H9 (cell line): ENCODE measurements around the gene SCN4A. TPM values are rescaled to one million over a fixed set of nuclear protein-coding genes. Genes with fewer than 3 reads are reported as not detected.

Experiments used
- DNase-seq: peaks from one replicate; pipeline ENCODE4 v3.0.0-alpha.2; 2017
- H2AFZ ChIP-seq: one replicate; pipeline ENCODE4 v1.6.1; 2013; ENCODE audit warnings: mild to moderate bottlenecking, low read length, control low read depth, moderate library complexity
- H2AK5ac ChIP-seq: 2 replicates; pipeline ENCODE4 v1.6.1; 2013; ENCODE audit warnings: low read length, control low read depth, mixed read lengths; ENCODE audit not compliant: insufficient read length
- H2BK120ac ChIP-seq: one replicate; pipeline ENCODE4 v1.6.1; 2013; ENCODE audit warnings: low read depth, mild to moderate bottlenecking, low read length, control low read depth, inconsistent platforms; ENCODE audit not compliant: poor library complexity, severe bottlenecking
- H2BK12ac ChIP-seq: 2 replicates; pipeline ENCODE4 v1.6.1; 2013; ENCODE audit warnings: low read length, control low read depth, mixed read lengths, low read depth; ENCODE audit not compliant: insufficient read length
- H2BK15ac ChIP-seq: 2 replicates; pipeline ENCODE4 v1.6.1; 2013; ENCODE audit warnings: low read depth, low read length, control low read depth
- H2BK20ac ChIP-seq: one replicate; pipeline ENCODE4 v1.6.1; 2013; ENCODE audit warnings: low read depth, mild to moderate bottlenecking, low read length, control low read depth, inconsistent platforms; ENCODE audit not compliant: poor library complexity, severe bottlenecking
- H2BK5ac ChIP-seq: 2 replicates; pipeline ENCODE4 v1.6.1; 2013; ENCODE audit warnings: low read length, control low read depth, mixed read lengths; ENCODE audit not compliant: insufficient read length
- H3K14ac ChIP-seq: 2 replicates; pipeline ENCODE4 v1.6.1; 2013; ENCODE audit warnings: low read length, control low read depth; ENCODE audit not compliant: insufficient read depth
- H3K18ac ChIP-seq: 2 replicates; pipeline ENCODE4 v1.6.1; 2013; ENCODE audit warnings: low read depth, mild to moderate bottlenecking, mixed read lengths, low read length, control low read depth; ENCODE audit not compliant: insufficient read length
- H3K23ac ChIP-seq: 2 replicates; pipeline ENCODE4 v1.6.1; 2013; ENCODE audit warnings: low read length, control low read depth, mixed read lengths, low read depth; ENCODE audit not compliant: insufficient read length
- H3K23me2 ChIP-seq: 2 replicates; pipeline ENCODE4 v1.6.1; 2013; ENCODE audit warnings: low read depth, mild to moderate bottlenecking, mixed read lengths, low read length, control low read depth; ENCODE audit not compliant: insufficient read length, poor library complexity, severe bottlenecking
- H3K27ac ChIP-seq: 2 replicates; pipeline ENCODE4 v1.5.1; 2013; ENCODE audit warnings: low read length, control low read depth, mixed read lengths, low read depth; ENCODE audit not compliant: insufficient read length
- H3K27me3 ChIP-seq: 2 replicates; pipeline ENCODE4 v1.6.1; 2013; ENCODE audit warnings: low read length, control low read depth, inconsistent platforms; ENCODE audit not compliant: insufficient read depth
- H3K4ac ChIP-seq: 2 replicates; pipeline ENCODE4 v1.6.1; 2013; ENCODE audit warnings: low read depth, mild to moderate bottlenecking, control low read depth, inconsistent platforms, low read length, moderate library complexity
- H3K4me1 ChIP-seq: 2 replicates; pipeline ENCODE4 v1.6.1; 2013; ENCODE audit warnings: low read length, control low read depth, inconsistent platforms; ENCODE audit not compliant: insufficient read depth
- H3K4me2 ChIP-seq: 2 replicates; pipeline ENCODE4 v1.6.1; 2013; ENCODE audit warnings: low read length, control low read depth, mixed read lengths; ENCODE audit not compliant: insufficient read length, insufficient read depth
- H3K56ac ChIP-seq: 2 replicates; pipeline ENCODE4 v1.6.1; 2013; ENCODE audit warnings: low read depth, mild to moderate bottlenecking, mixed read lengths, low read length, control low read depth; ENCODE audit not compliant: insufficient read length
- H3K79me1 ChIP-seq: 2 replicates; pipeline ENCODE4 v1.6.1; 2013; ENCODE audit warnings: low read depth, mild to moderate bottlenecking, moderate library complexity, low read length, control low read depth, inconsistent platforms; ENCODE audit not compliant: insufficient read depth, poor library complexity, severe bottlenecking
- H3K79me2 ChIP-seq: 2 replicates; pipeline ENCODE4 v1.6.1; 2013; ENCODE audit warnings: low read length, control low read depth, inconsistent platforms; ENCODE audit not compliant: insufficient read depth
- H3K9ac ChIP-seq: 2 replicates; pipeline ENCODE4 v1.6.1; 2013; ENCODE audit warnings: low read length, control low read depth, mixed read lengths; ENCODE audit not compliant: insufficient read length; ENCODE audit errors: extremely low read depth
- H3K9me3 ChIP-seq: one replicate; pipeline ENCODE4 v1.6.1; 2013; ENCODE audit warnings: low read depth, low read length, inconsistent platforms; ENCODE audit not compliant: control insufficient read depth
- H3T11ph ChIP-seq: one replicate; pipeline ENCODE4 v1.6.1; 2013; ENCODE audit warnings: mild to moderate bottlenecking, low read length, control low read depth, inconsistent platforms
- H4K20me1 ChIP-seq: one replicate; pipeline ENCODE4 v1.6.1; 2013; ENCODE audit not compliant: control insufficient read depth, insufficient read length, insufficient read depth
- H4K5ac ChIP-seq: 2 replicates; pipeline ENCODE4 v1.6.1; 2013; ENCODE audit warnings: low read depth, mild to moderate bottlenecking, mixed read lengths, low read length, control low read depth; ENCODE audit not compliant: insufficient read length
- H4K8ac ChIP-seq: replicated peaks from 2 replicates; pipeline ENCODE4 v1.6.1; 2013; ENCODE audit warnings: low read length, control low read depth, mixed read lengths, low read depth; ENCODE audit not compliant: insufficient read length
- H4K91ac ChIP-seq: 2 replicates; pipeline ENCODE4 v1.6.1; 2013; ENCODE audit warnings: low read depth, mild to moderate bottlenecking, moderate library complexity, mixed read lengths, low read length, control low read depth; ENCODE audit not compliant: insufficient read length
- H3K27ac Mint-ChIP-seq, 3 experiments: 2 replicates in 2 of 3; 3 replicates in 1 of 3; pipeline ENCODE4 v1.8.0; 2020 to 2021; ENCODE audit warnings: mixed read lengths in 3 of 3, mild to moderate bottlenecking in 1 of 3, moderate library complexity in 1 of 3
- H3K27me3 Mint-ChIP-seq: 2 replicates; pipeline ENCODE4 v1.8.0; 2021; ENCODE audit warnings: low read depth, mild to moderate bottlenecking, moderate library complexity, mixed read lengths
- H3K36me3 Mint-ChIP-seq, 3 experiments: 2 replicates in 2 of 3; 3 replicates in 1 of 3; pipeline ENCODE4 v1.8.0; 2020 to 2021; ENCODE audit warnings: low read depth in 3 of 3, mixed read lengths in 3 of 3; ENCODE audit not compliant: insufficient read depth in 1 of 3
- H3K4me1 Mint-ChIP-seq, 2 experiments: 2 replicates each; pipeline ENCODE4 v1.8.0; 2020; ENCODE audit warnings: mixed read lengths in 2 of 2
- H3K4me3 Mint-ChIP-seq, 2 experiments: 2 replicates in 1 of 2; 3 replicates in 1 of 2; pipeline ENCODE4 v1.8.0; 2020 to 2021; ENCODE audit warnings: mild to moderate bottlenecking in 2 of 2, mixed read lengths in 2 of 2, moderate library complexity in 1 of 2
- H3K9me3 Mint-ChIP-seq, 2 experiments: 2 replicates in 1 of 2; 3 replicates in 1 of 2; pipeline ENCODE4 v1.8.0; 2020; ENCODE audit warnings: mild to moderate bottlenecking in 2 of 2, mixed read lengths in 2 of 2, moderate library complexity in 1 of 2
- WGBS: extraction: QIAGEN DNeasy Blood & Tissue Kit; methylation state at CpG from one replicate; pipeline ENCODE4 v1.1.7; 2013; ENCODE audit warnings: missing lambda C conversion rate, low lambda C conversion rate, mixed read lengths; ENCODE audit not compliant: insufficient read length; ENCODE audit errors: extremely low coverage; 5-methylcytosine and 5-hydroxymethylcytosine counted together
- total RNA-seq: library from RNA; stranded (reverse); gene quantifications from 2 replicates; pipeline ENCODE4 v1.2.1, GENCODE V29; 2021
- TF ChIP-seq, protein P1 (sequence below): fragments of 200-600 bp; sonication (generic); conservative IDR thresholded peaks from 3 replicates; pipeline ENCODE4 v1.8.0; 2021; ENCODE audit warnings: antibody characterized with exemption, mild to moderate bottlenecking

SCN4A gene
- total RNA-seq, 1 experiment from 2014 or later = 5.8 TPM

DNA sequence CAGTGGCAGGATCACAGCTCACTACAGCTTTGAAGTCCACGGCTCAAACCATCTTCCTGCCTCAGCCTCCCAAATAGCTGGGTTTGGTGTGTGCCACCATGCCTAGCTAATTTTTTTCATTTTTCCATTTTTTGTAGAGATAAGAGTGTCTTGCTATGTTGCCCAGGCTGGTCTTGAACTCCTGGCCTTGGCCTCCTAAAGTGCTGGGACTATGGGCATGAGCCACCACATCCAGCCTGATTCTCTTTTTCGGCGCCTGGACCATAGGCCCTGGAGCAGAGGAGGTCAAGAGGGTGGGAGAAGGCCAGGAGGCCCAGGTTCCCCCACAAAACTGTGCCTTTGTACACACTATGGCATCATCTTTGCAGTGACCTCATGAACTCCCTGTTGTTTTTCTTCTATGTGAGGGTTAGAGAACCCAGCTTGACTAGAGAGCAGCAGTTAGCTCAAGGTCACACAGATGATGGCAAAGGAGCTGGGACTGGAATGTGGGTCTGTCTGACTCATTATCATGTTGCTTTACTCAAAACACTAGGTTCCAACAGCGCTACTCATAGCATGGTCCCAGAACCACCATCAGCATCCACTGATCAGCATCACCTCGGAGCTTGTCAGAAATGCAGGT lies 16.3 kb downstream of the SCN4A start:
- Histone ChIP-seq H3K56ac (no peak overlapping the region), H3K4me2 (no peak overlapping the region), H3K18ac (no peak overlapping the region), H3T11ph (no peak overlapping the region), H3K23ac (no peak overlapping the region), H2BK5ac (no peak overlapping the region), H3K23me2 (peaks cover 7% of the 10 kb centered on the region), H3K9ac (no peak overlapping the region), H3K79me1 (no peaks in the 10 kb centered on the region), H3K9me3 (no peaks in the 10 kb centered on the region), H2BK120ac (no peak overlapping the region), H3K79me2 (no peaks in the 10 kb centered on the region), H3K14ac (no peak overlapping the region), H3K4ac (no peak overlapping the region), H2BK12ac (no peak overlapping the region), H2BK20ac (no peak overlapping the region), H2AFZ (no peak overlapping the region), H3K27me3 (no peaks in the 10 kb centered on the region), H2BK15ac (no peak overlapping the region), H2AK5ac (no peak overlapping the region), H3K4me1 (no peaks in the 10 kb centered on the region), H4K8ac (no peak overlapping the region), H4K20me1 (no peaks in the 10 kb centered on the region), H4K5ac (no peak overlapping the region), H4K91ac (no peak overlapping the region), H3K27ac (no peak overlapping the region)
- peaks cover 2 to 8% (median 4%) of the 10 kb centered on the region in 3 experiments; a peak in 3 of 7 replicates for H3K36me3 Mint-ChIP-seq
- DNase-seq = no peak
- H3K4me3 Mint-ChIP-seq = no peak overlapping the region
- peaks cover 11 to 15% of the 10 kb centered on the region in 2 experiments for H3K4me1 Mint-ChIP-seq
- TF ChIP-seq, protein P1, sequence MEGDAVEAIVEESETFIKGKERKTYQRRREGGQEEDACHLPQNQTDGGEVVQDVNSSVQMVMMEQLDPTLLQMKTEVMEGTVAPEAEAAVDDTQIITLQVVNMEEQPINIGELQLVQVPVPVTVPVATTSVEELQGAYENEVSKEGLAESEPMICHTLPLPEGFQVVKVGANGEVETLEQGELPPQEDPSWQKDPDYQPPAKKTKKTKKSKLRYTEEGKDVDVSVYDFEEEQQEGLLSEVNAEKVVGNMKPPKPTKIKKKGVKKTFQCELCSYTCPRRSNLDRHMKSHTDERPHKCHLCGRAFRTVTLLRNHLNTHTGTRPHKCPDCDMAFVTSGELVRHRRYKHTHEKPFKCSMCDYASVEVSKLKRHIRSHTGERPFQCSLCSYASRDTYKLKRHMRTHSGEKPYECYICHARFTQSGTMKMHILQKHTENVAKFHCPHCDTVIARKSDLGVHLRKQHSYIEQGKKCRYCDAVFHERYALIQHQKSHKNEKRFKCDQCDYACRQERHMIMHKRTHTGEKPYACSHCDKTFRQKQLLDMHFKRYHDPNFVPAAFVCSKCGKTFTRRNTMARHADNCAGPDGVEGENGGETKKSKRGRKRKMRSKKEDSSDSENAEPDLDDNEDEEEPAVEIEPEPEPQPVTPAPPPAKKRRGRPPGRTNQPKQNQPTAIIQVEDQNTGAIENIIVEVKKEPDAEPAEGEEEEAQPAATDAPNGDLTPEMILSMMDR = no peak
- no peak overlapping the region for H3K27ac Mint-ChIP-seq
- no peaks in the 10 kb centered on the region; the same call in 1 of the 2 replicates for H3K27me3 Mint-ChIP-seq
- no peaks in the 10 kb centered on the region for H3K9me3 Mint-ChIP-seq
- WGBS = no CpG with 5 or more reads among the region's 5 CpGs
